T-helper 17 cell (primary cell): ENCODE measurements around the gene PRR23E. TPM values are rescaled to one million over a fixed set of nuclear protein-coding genes. Genes with fewer than 3 reads are reported as not detected.

Source experiments
- ATAC-seq: fragments of 150-1000 bp; cut with Tn5 transposase; 2 replicates; pipeline ENCODE4 v1.10.0; 2021; ENCODE audit warnings: mild to moderate bottlenecking, moderate library complexity
- DNase-seq, 3 donors: peaks; one replicate each; pipeline versions ENCODE4 v3.0.0 to v3.0.0-alpha.2; 2020 to 2021
- H3K9me3 ChIP-seq: one replicate; pipeline ENCODE4 v1.7.0; 2013; ENCODE audit warnings: low read length, mild to moderate bottlenecking; ENCODE audit not compliant: control insufficient read depth, poor library complexity, severe bottlenecking
- H3K27ac Mint-ChIP-seq: one replicate; pipeline ENCODE4 v1.8.0; 2022; ENCODE audit warnings: mild to moderate bottlenecking, moderate library complexity, mixed read lengths
- H3K27me3 Mint-ChIP-seq: one replicate; pipeline ENCODE4 v1.8.0; 2022; ENCODE audit warnings: mixed read lengths
- H3K36me3 Mint-ChIP-seq: one replicate; pipeline ENCODE4 v1.8.0; 2022; ENCODE audit warnings: low read depth, mixed read lengths
- H3K4me1 Mint-ChIP-seq: one replicate; pipeline ENCODE4 v1.8.0; 2022; ENCODE audit warnings: mild to moderate bottlenecking, mixed read lengths
- H3K4me3 Mint-ChIP-seq: one replicate; pipeline ENCODE4 v1.8.0; 2022; ENCODE audit warnings: mild to moderate bottlenecking, moderate library complexity, mixed read lengths
- total RNA-seq, 4 donors: library from RNA in 2 of 4; stranded (reverse) in 2 of 4; gene quantifications; one replicate each; pipeline ENCODE4 v1.2.3 and lab custom pipeline; 2022 to 2026

Gene PRR23E
- total RNA-seq, 2 donors from 2014 or later = not detected

DNA sequence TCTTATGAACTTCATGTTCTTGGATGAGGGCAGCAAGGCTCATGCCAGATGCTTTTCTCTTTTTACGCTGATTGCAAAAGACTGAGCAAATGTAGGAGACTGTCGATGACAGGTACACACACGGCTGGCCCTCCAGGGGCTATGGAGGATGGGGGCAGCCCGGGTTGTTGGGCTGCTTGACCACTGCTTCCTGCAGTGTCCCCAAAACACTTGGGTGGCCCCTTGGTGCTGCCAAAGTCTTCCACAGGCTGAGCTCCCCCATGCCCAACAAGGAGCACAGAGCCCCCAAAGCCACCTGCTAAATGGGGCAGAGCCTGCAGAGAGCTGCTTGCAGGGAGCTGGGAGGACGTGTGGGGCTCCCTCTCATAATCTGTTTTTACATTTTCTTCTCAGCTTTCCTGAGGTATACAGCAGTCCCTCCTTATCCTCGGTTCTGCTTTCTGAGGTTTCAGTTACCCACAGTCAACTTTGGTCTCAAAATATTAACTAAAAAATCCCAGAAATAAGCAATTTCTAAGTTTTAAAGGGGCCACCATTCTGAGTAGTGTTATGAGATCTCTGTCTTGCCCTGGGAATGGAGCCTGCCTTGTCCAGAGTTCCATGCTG, 7.3 kb downstream of the PRR23E start:
- Mint-ChIP-seq H3K4me1 (no peaks in the 10 kb centered on the region), H3K36me3 (peaks cover 2% of the 10 kb centered on the region), H3K27ac (no peak overlapping the region), H3K27me3 (peaks cover 28% of the 10 kb centered on the region), H3K4me3 (no peak overlapping the region)
- DNase-seq (no peak), ATAC-seq (no peak)
- no peaks in the 10 kb centered on the region for H3K9me3 ChIP-seq

DNA sequence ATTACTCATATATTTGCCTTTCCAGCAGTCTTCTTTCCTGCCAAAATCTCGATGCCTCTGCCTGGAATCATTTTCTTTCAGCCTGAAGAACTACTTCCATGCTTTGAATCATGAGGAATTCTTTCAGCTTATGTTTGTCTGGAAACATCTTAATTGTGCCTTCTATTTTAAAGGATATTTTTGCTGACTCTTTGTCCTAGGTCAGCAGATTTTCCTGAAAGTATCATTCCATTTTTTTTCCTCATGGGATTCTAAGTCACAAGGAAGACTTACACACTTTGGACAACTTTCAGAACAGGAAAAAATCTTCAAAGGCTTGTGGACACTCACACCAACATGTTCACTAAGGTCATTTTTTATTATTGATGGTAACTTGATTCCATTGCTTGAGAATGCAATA, 10.1 kb downstream of the PRR23E start:
- no peaks in the 10 kb centered on the region for H3K9me3 ChIP-seq
- DNase-seq = no peak
- Mint-ChIP-seq H3K27me3 (peaks cover 23% of the 10 kb centered on the region), H3K4me1 (no peaks in the 10 kb centered on the region), H3K4me3 (no peak overlapping the region), H3K36me3 (peaks cover 2% of the 10 kb centered on the region), H3K27ac (no peak overlapping the region)
- no peak for ATAC-seq

DNA sequence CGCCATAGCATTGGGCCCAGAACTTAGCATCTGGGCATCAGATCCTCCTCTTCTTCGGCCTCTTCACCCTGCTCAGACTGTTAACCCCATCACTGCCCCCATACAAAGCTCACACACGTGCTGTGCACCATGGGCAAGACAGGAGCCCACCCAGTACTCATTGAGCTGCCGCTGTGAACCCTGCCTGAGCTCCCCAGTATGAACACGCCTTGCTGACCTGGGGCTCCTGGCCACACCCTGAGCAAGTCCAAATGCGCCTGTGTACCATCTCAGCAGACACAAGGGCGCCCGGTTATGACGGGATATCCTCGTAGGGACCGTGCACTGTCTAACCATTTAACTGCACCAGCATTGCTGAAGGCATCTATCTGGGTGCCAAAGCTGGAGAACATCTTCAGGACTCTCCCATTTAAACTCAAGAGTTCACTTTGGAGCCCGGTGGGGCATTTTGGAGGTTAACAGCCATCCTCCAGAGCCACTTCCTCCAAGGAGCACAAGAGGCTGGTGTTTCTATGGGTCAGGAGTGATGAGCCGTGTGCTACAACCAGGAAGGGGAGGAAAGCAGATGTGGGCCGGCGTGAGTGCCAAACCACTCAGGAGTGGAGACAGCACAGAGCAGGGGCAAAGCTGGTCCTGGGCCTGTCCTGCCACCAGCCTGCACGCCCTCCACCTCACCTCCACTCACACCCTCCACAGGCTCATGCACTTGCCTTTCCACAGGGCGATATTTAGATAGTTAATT, 12.1 kb downstream of the PRR23E start:
- DNase-seq (no peak), ATAC-seq (no peak)
- Mint-ChIP-seq H3K27ac (no peak overlapping the region), H3K4me1 (no peaks in the 10 kb centered on the region), H3K4me3 (no peak overlapping the region), H3K36me3 (no peaks in the 10 kb centered on the region), H3K27me3 (peaks cover 32% of the 10 kb centered on the region)
- H3K9me3 ChIP-seq = no peaks in the 10 kb centered on the region

DNA sequence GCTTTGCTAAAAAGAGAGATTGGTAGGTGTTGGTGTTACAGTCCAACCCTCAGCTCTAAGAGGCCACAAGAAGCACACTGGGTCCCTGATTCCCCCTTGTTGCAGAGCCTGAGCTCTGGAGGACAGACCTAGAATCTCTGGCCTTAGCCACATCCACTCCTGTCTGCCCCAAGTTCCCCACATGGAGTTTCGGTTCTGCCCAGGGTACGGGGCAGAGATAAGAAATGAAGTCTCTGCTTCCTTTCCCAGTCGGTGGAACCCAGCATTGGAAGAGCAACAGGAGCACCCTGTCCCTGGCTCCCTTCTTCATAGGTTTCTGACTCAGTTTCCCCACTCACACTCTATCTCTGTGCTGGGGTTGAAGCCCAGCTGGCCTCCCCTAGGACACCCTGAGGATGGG, 13.2 kb downstream of the PRR23E start:
- no peaks in the 10 kb centered on the region for H3K4me1 Mint-ChIP-seq
- H3K27ac Mint-ChIP-seq = no peak overlapping the region
- peaks cover 43% of the 10 kb centered on the region for H3K27me3 Mint-ChIP-seq
- ATAC-seq (no peak), DNase-seq (no peak)
- no peaks in the 10 kb centered on the region for H3K9me3 ChIP-seq
- H3K36me3 Mint-ChIP-seq = no peaks in the 10 kb centered on the region
- no peak overlapping the region for H3K4me3 Mint-ChIP-seq

DNA sequence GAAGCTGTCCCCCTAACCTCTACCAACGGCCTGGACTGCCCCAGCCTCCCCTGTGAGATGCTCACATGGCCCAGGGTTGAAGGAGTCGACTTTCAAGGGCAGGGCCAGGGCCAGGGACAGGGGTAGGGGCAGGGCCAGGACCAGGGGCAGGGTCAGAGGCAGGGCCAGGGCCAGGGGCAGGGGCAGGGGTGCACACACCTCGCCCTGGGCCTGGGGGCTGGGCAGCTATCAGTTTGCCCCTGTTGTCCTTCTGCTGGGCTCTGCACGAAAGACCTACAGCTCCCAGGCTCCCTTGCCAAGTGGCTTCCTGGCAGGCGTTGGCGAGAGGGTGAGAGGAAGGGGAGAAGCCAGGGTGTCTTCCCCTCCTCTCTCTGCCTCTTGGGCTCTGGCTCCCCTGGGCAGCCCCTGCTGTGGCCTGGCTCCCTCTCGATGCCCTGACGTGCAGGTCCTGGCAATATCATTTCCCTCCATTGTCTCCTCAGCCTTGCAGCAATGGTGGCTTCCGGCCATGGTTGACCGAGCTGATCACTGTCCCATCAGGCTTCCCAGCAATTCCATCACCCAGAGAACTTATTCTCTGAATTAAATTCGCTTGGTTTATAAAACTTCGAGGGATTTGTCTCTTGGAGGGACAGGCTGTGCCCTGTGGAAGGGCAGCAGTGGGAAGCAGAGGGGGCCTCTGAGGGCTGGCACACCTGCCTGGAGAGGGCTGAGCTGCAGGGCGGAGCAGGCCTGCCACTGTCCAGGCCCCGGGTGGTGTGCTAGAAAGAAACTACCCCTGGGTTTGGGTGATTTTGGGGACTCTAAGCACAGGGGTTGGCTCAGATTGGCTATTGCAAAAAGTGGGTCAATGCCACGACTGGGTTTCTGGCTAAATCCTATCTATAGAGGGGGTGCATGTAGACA, 13.9 kb downstream of the PRR23E start:
- H3K4me3 Mint-ChIP-seq = no peak overlapping the region
- no peaks in the 10 kb centered on the region for H3K4me1 Mint-ChIP-seq

DNA sequence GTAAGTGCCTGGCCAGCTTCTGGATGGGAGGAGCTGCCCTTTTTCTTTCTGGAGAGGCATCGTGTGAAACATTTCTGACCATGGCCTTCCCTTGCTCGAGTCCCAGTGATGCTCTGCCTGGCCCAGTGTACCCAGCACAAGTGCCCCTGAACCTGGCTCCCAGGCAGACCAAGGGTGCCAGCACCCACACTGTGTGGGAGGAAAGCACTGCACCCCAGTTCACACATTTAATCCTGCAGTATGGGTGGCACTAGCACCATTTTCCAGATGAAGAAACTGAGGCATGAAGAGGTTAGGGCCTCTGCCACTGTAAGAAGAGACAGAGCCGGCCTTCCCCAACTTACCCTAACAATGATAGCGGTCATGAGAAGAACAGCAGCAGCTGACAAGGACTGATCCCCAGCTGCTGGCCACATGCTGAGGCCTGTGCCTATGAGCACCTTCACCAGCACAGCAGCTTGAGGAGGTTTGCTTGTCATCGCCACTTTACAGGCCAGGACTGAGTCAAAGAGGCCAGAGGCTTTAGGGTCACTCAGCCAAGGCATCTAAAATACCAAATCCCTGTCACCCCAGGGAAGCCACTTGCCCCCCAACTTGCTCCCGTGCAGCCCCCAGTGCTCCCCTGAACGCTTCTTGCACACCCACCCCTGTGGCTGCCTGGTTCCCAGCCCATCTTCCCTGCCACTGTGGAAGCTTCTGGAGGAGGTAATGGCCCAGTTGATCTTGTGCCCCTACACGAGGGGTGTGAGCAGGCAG, 15.0 kb downstream of the PRR23E start:
- H3K9me3 ChIP-seq = no peaks in the 10 kb centered on the region
- no peak for DNase-seq
- H3K4me3 Mint-ChIP-seq = no peak overlapping the region
- peaks cover 58% of the 10 kb centered on the region for H3K27me3 Mint-ChIP-seq
- H3K4me1 Mint-ChIP-seq = no peaks in the 10 kb centered on the region
- no peaks in the 10 kb centered on the region for H3K36me3 Mint-ChIP-seq
- H3K27ac Mint-ChIP-seq = no peak overlapping the region
- no peak for ATAC-seq

More for the DNA sequence above, 13.9 kb downstream of the PRR23E start:
- no peak for DNase-seq
- H3K9me3 ChIP-seq = no peaks in the 10 kb centered on the region
- Mint-ChIP-seq H3K27ac (no peak overlapping the region), H3K27me3 (peaks cover 48% of the 10 kb centered on the region), H3K36me3 (no peaks in the 10 kb centered on the region)
- no peak for ATAC-seq

DNA sequence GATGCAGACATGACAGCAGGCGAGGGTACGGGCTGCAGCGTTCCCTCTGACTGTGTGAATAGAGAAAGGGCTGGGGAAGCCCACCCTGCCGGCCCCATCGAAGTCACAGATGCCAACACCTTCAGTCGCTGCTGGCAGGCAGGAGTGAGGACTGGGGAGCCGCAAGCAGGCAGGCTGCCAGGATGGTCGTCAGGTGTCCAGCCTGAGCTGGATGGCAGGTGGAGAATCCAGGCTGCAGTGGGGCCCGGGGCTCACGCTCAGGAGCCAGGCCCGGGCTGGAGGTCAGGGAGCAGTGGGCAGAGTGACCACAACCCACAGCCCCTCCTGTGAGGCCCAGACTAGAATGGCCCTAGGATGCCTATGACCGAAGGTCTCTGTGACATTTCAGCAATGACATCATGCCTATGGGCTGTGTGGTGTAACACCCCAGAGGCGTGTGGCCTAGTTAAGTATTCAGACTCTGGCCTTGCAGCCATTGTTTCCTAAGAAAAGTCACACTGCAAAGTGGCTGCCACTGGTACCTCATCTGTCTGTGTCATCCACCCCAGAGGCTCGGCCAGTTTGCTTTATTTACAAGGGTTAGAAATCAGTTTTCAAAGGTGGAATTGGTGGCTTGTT, 15.7 kb downstream of the PRR23E start:
- Mint-ChIP-seq H3K36me3 (no peaks in the 10 kb centered on the region), H3K27ac (no peak overlapping the region), H3K4me3 (no peak overlapping the region), H3K27me3 (peaks cover 62% of the 10 kb centered on the region), H3K4me1 (no peaks in the 10 kb centered on the region)
- ATAC-seq (no peak), DNase-seq (no peak)
- H3K9me3 ChIP-seq = no peaks in the 10 kb centered on the region

DNA sequence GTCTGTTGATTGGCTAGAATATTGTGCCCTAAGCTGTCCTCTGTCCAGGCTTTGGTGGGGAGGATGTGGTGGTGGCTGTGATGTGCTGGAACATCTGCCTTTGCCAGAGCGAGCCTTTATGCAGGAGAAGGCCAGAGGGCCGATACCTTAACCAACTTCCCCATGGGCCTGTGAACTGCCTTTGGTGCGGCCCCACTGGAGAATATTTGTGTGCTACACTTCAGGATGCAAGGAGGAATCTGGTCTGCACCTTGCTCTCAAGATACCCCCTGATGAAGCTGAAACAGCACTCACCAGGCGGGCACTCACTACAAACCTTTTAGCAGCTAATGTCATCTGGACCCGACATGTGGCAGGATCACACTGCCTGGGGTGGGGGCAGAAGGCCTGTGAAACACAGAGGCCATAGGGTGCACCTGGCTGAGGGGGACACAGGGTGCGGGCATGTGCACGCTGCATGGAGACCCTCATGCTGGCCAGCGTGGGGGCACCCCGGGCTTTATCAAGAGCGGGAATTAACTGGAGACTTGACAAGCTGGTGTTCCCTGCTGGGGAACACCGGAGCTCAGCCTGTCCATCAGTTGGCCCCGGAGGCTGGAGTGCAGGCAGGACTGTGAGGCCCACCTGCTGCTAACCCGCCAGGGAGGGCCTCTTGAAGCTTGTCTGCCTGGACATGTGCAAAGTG, 16.4 kb downstream of the PRR23E start:
- no peaks in the 10 kb centered on the region for H3K9me3 ChIP-seq
- Mint-ChIP-seq H3K4me1 (no peaks in the 10 kb centered on the region), H3K27ac (no peak overlapping the region), H3K36me3 (no peaks in the 10 kb centered on the region), H3K4me3 (no peak overlapping the region), H3K27me3 (peaks cover 66% of the 10 kb centered on the region)
- no peak for DNase-seq
- ATAC-seq = no peak

DNA sequence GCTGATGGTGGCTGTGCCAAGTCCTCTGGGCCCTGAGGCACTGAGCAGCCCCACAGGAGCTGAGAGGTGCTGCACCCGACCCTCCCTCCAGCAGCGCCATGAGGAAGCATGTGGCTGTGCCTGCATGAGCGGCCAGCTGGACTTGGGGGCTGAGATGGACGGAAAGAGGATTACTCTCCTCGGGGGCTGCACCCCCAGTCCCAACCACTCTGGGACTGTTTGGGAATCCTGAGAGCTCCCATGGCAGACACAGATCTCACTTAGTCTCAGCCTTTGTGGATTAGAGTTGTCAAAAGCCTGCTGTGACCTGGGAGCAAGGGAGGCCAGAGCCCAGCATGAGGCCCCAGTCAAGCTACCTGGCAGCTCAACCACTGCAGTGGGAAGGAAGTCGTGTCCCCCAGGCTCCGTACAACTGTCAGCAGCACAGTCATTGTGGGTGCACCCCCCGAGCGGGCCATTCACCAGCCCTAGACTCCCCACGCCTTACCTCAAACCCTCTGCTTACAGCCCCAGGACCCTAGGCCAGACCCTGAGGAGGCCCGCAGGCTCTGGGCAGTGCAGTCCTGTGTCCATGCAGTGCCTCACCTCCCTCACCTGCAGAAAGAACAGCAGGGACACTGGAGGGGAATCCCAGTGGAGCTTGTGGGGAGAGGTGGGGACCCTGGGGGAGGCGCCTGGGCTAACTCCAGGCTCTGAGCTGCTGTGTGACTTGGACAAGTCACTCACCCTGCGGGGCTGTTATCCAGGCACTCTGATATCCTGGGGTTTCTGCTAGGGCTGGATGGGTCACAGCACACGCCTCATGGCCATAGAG, 17.1 kb downstream of the PRR23E start:
- Mint-ChIP-seq H3K36me3 (peaks cover 2% of the 10 kb centered on the region), H3K4me1 (no peaks in the 10 kb centered on the region), H3K4me3 (no peak overlapping the region), H3K27ac (no peak overlapping the region), H3K27me3 (peaks cover 65% of the 10 kb centered on the region)
- no peaks in the 10 kb centered on the region for H3K9me3 ChIP-seq
- DNase-seq = no peak
- no peak for ATAC-seq

DNA sequence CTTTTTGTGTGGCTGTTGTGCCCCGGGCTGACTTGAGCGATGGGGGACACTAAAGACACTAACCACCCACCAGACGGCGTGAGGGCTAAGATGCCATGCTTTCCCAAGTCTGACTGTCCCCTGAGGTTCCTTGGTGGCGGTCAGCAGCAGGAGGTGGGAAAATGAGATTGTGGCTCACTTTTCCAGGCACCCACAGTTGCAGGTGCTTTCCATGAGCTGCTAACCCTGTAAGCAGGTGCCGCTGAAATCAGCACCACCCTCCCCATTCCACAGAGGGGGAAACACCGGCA, 17.7 kb downstream of the PRR23E start:
- DNase-seq (no peak), ATAC-seq (no peak)
- Mint-ChIP-seq H3K27ac (no peak overlapping the region), H3K36me3 (peaks cover 2% of the 10 kb centered on the region), H3K27me3 (peaks cover 64% of the 10 kb centered on the region), H3K4me3 (no peak overlapping the region), H3K4me1 (no peaks in the 10 kb centered on the region)
- H3K9me3 ChIP-seq = no peaks in the 10 kb centered on the region

DNA sequence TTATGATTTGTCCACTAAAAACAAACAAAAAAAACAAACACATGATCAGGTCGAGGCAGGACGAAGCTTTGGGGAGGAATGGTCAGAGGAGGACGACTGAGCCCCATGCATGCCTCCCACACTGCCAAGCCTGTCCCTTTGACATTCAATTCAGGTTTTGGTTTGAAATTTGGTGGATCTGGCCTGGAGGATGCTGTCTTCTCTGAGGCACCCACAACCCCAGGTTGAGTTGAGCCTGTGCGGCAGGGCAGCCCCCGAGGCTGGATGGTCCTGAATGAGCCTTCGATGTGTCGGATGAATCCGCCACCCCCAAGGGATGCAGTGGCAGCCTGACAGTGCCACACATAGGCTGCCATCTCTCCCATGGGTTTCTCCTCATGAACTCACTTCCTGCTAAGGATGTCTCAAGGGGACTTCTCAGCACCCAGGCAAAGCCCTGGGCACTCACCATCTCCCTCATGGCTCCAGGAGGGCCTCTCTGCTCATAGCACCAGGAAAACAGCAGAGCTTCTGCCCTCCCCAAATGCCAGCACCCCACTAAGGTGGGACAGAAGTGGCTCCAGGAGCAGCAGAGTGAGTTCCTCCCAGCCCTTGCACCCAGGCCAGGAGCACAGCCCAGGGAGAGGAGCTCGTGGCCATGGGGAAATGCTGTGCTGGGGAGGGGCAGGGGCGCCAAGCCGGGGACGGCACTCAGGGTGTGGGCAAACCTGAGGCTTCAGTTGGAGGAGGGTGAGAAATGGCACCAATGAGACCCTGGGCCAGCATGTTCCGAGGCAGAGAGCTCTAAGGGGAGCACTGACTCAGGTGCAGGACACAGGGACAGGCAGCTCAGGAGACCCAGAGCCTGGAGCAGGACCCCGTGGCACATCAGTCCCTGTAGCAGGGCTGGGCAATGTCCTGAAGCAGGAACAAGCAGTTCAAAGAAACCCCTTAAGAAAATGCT, 18.5 kb downstream of the PRR23E start:
- Mint-ChIP-seq H3K4me3 (no peak overlapping the region), H3K4me1 (no peaks in the 10 kb centered on the region), H3K36me3 (peaks cover 2% of the 10 kb centered on the region), H3K27ac (no peak overlapping the region), H3K27me3 (peaks cover 64% of the 10 kb centered on the region)
- DNase-seq = no peak
- no peaks in the 10 kb centered on the region for H3K9me3 ChIP-seq
- ATAC-seq = no peak
